Mucosa of rectum (tissue), 2 donors: ENCODE data around the gene TNFRSF21.

Experiments
- H3K27ac ChIP-seq, 2 donors: one replicate each; pipeline ENCODE4 v1.7.0; 2013; ENCODE audit warnings: inconsistent platforms in 2 of 2, low read depth in 2 of 2, low read length in 2 of 2
- H3K27me3 ChIP-seq, 2 donors: one replicate each; pipeline ENCODE4 v1.7.0; 2013; ENCODE audit warnings: low read length in 2 of 2; ENCODE audit not compliant: control insufficient read depth in 2 of 2, insufficient read depth in 2 of 2
- H3K36me3 ChIP-seq, 2 donors: one replicate each; pipeline ENCODE4 v1.7.0; 2013; ENCODE audit warnings: low read length in 2 of 2; ENCODE audit not compliant: control insufficient read depth in 2 of 2, insufficient read depth in 2 of 2
- H3K4me1 ChIP-seq, 2 donors: one replicate each; pipeline ENCODE4 v1.7.0; 2013; ENCODE audit warnings: low read length in 2 of 2, mild to moderate bottlenecking in 1 of 2; ENCODE audit not compliant: control insufficient read depth in 2 of 2, insufficient read depth in 2 of 2
- H3K4me3 ChIP-seq, 2 donors: one replicate each; pipeline ENCODE4 v1.7.0; 2013; ENCODE audit warnings: low read length in 2 of 2
- H3K9ac ChIP-seq, 2 donors: one replicate each; pipeline ENCODE4 v1.7.0; 2013; ENCODE audit warnings: low read length in 2 of 2, low read depth in 1 of 2, mild to moderate bottlenecking in 1 of 2
- H3K9me3 ChIP-seq, 2 donors: one replicate each; pipeline ENCODE4 v1.7.0; 2013; ENCODE audit warnings: low read length in 2 of 2; ENCODE audit not compliant: control insufficient read depth in 2 of 2
- donor health status: healthy.
- donor health status: Normal muscosa, but diverticular disease.

TNFRSF21 gene, protein sequence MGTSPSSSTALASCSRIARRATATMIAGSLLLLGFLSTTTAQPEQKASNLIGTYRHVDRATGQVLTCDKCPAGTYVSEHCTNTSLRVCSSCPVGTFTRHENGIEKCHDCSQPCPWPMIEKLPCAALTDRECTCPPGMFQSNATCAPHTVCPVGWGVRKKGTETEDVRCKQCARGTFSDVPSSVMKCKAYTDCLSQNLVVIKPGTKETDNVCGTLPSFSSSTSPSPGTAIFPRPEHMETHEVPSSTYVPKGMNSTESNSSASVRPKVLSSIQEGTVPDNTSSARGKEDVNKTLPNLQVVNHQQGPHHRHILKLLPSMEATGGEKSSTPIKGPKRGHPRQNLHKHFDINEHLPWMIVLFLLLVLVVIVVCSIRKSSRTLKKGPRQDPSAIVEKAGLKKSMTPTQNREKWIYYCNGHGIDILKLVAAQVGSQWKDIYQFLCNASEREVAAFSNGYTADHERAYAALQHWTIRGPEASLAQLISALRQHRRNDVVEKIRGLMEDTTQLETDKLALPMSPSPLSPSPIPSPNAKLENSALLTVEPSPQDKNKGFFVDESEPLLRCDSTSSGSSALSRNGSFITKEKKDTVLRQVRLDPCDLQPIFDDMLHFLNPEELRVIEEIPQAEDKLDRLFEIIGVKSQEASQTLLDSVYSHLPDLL

DNA sequence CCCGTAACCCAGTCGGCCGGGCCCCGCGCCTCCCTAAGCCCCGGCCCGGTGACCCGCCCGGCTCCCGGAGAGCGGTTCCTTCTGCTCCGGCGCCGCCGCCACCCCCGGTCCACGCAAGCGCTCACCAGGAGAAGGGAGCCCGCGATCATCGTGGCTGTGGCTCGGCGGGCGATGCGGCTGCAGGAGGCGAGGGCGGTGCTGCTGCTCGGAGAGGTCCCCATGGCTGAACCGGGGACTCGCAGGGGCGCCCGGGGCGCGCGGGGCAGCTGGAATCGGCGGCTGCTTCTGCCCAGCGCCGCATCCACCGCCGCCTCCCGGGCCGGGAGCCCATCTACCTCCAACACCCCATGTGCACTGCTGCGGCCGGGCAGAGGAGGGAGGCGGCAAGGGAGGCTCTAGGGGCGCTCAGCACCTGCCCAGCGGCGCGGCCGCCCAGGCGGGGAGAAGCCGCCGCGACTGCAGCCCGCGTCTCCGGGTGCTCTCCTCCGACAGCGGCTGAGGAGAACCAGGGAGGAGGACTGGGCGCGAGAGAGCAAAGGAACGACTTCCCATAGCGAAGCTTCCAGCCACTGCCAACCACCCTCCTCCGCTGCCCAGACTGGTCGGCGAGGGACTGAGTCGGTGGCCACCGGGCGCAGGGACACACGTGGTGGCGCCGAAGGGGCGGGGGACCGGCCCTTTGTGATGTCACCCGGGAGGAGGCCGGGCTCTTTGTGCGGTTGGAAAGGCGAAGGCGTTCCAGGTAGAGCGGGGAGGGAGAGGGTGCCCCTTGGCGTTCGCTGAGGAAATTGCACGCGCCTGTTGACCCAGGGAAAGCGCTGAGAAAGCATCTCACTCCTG lies at the start of gene TNFRSF21:
Gene TNFRSF21, minus strand, starts transcription at position 615 of the 840 bp plus-strand sequence. Its CDS starts 394 bp downstream, at position 221.
- H3K36me3 ChIP-seq, result no peaks in the 10 kb centered on the region
- H3K9me3 ChIP-seq, result no peaks in the 10 kb centered on the region
- peak within 1 kb of the TSS; percentile 89 to 91 for H3K9ac ChIP-seq
- peaks cover 0 to 13% of the 10 kb centered on the region in 2 donors for H3K4me1 ChIP-seq
- H3K27ac ChIP-seq, result peak within 1 kb of the TSS; percentile 91 to 95
- H3K4me3 ChIP-seq, result peak within 1 kb of the TSS; percentile 81 to 86
- peaks cover 0 to 2% of the 10 kb centered on the region in 2 donors for H3K27me3 ChIP-seq

DNA sequence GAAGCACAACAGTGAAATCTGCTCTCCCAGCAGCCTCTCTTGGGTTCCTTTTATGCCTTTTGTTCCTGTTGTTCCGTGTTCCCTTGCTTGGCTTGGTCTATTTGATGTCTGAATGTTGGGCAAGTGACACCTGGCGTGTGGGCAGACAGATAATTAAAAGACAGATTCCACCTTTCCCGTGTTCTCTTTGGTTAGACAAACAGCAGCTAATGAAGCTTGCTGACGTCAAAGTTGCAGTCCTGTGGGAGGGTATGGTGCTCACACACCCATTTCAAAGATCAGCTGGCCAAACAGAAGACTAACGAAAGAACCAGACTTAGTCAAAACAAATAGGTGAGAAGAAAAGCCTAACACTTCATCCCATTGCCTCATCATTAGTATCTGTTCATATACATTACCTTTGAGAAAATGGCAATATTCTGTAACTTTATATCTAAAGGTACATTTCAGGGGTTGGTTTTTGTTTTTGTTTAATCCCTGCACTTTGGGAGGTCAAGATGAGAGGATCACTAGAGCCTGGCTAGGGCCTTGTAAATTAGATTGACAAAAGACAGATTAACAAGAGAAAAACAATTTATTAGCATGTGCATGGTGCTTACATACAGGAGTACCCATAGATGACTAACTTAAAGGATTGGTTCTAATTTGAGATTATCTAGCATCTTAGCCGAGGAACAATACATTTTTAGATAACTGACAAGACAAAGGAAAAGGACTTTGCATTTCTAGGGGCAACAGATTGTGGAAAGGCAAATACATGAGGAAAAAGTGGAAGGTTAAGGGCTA lies 48.9 kb upstream of the TNFRSF21 start:
- no peak overlapping the region for H3K27ac ChIP-seq
- no peaks in the 10 kb centered on the region for H3K4me1 ChIP-seq
- H3K36me3 ChIP-seq, result no peaks in the 10 kb centered on the region
- H3K9ac ChIP-seq, result no peak overlapping the region
- no peaks in the 10 kb centered on the region for H3K9me3 ChIP-seq
- H3K4me3 ChIP-seq, result no peak overlapping the region
- no peaks in the 10 kb centered on the region for H3K27me3 ChIP-seq

DNA sequence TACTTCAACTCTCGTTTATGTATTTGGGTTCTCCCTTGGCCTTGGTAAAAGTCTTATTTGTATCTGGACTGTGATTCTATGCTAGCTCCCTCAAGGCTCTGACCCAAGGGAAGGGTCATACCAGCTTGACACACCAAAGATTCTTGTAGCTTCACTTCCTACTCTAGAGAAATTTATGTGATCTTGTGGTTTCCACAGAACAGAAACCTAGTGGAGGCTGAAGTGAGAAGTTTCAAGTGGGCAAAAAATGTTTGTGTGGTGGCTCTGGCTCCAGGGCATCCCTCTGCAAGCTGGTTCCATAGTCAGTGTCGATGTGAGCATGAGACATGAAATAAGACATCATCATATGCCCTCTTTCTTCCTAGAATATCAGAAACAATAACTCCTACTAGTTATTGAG lies 48.1 kb upstream of the TNFRSF21 start:
- no peaks in the 10 kb centered on the region for H3K27me3 ChIP-seq
- no peak overlapping the region for H3K4me3 ChIP-seq
- H3K4me1 ChIP-seq, result no peaks in the 10 kb centered on the region
- no peak overlapping the region for H3K9ac ChIP-seq
- no peaks in the 10 kb centered on the region for H3K9me3 ChIP-seq
- no peak overlapping the region for H3K27ac ChIP-seq
- H3K36me3 ChIP-seq, result no peaks in the 10 kb centered on the region

GRCh38 chr6:47355496-47355895 lies 45.8 kb upstream of the TNFRSF21 start:
- Histone ChIP-seq H3K9me3 (no peaks in the 10 kb centered on the region), H3K4me1 (no peaks in the 10 kb centered on the region), H3K4me3 (no peak overlapping the region), H3K27me3 (no peaks in the 10 kb centered on the region), H3K27ac (no peak overlapping the region), H3K9ac (no peak overlapping the region), H3K36me3 (no peaks in the 10 kb centered on the region)

DNA sequence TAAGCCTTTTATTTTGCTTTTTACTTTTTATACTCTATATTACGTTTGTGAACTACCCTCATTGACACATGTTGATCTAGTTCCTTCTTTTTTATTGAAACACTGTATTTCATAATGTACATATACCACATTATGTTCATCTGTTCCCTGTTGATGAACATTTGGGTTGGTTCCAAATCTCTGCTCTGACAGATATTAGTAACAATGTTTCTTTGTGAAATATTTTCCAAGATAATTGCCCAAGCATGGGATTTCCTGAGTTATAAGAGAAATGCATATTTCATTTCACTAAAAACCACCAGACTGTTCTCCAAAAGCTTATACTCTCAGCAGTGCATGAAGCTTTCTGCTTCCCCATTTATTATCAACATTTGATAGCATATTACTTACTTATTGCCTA lies 44.2 kb upstream of the TNFRSF21 start:
- no peak overlapping the region for H3K9ac ChIP-seq
- no peaks in the 10 kb centered on the region for H3K4me1 ChIP-seq
- no peaks in the 10 kb centered on the region for H3K27me3 ChIP-seq
- H3K4me3 ChIP-seq, result no peak overlapping the region
- H3K9me3 ChIP-seq, result no peaks in the 10 kb centered on the region
- H3K36me3 ChIP-seq, result no peaks in the 10 kb centered on the region
- H3K27ac ChIP-seq, result no peak overlapping the region

- Histone ChIP-seq H3K4me1 (no peaks in the 10 kb centered on the region), H3K27ac (no peak overlapping the region), H3K36me3 (no peaks in the 10 kb centered on the region)
These were observed 43.3 kb upstream of the TNFRSF21 start for GRCh38 chr6:47352966-47353365.

DNA sequence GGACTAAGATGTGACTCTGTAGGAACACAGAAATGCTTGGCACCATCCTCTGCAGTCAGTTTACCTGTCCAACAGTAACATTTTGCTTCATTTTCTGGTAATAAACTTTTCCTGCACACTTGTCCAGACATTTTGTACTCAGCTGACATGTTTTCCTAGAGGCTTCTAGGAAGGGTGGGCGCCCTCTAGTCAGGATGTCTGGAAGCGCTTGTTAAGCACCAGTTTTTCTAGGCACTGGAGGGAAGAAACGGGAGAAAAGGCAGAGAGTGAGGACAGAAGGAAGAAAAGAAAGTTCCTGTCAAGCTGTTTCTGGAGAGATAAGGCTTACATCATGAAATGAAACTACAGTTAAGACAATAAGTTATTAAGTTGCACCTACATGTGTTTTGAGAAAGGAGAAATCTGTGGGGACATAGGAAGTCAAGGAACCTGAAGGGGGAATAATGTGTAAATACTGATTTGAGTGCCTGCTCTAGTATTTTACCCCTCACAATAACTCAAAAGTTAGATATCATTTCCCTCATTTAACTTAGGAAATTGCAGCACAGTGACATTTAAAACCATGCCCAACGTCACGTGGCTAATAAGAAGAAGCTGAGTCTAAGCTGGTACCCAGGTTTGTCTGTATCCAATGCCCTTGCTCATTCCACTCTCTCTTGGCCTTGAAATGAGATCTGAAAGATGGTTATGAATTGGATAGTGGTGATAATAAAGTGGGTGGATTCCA lies 42.7 kb upstream of the TNFRSF21 start:
- no peaks in the 10 kb centered on the region for H3K9me3 ChIP-seq
- no peak overlapping the region for H3K27ac ChIP-seq
- H3K9ac ChIP-seq, result no peak overlapping the region
- no peak overlapping the region for H3K4me3 ChIP-seq
- no peaks in the 10 kb centered on the region for H3K36me3 ChIP-seq
- H3K27me3 ChIP-seq, result no peaks in the 10 kb centered on the region
- H3K4me1 ChIP-seq, result no peaks in the 10 kb centered on the region

More at GRCh38 chr6:47352966-47353365, 43.3 kb upstream of the TNFRSF21 start:
- no peaks in the 10 kb centered on the region for H3K9me3 ChIP-seq
- no peak overlapping the region for H3K4me3 ChIP-seq
- no peaks in the 10 kb centered on the region for H3K27me3 ChIP-seq
- H3K9ac ChIP-seq, result no peak overlapping the region

- Histone ChIP-seq H3K9ac (no peak overlapping the region), H3K4me3 (no peak overlapping the region), H3K9me3 (no peaks in the 10 kb centered on the region), H3K36me3 (no peaks in the 10 kb centered on the region), H3K27ac (no peak overlapping the region), H3K27me3 (no peaks in the 10 kb centered on the region), H3K4me1 (no peaks in the 10 kb centered on the region)
These were observed 41.9 kb upstream of the TNFRSF21 start for GRCh38 chr6:47351621-47352020.

DNA sequence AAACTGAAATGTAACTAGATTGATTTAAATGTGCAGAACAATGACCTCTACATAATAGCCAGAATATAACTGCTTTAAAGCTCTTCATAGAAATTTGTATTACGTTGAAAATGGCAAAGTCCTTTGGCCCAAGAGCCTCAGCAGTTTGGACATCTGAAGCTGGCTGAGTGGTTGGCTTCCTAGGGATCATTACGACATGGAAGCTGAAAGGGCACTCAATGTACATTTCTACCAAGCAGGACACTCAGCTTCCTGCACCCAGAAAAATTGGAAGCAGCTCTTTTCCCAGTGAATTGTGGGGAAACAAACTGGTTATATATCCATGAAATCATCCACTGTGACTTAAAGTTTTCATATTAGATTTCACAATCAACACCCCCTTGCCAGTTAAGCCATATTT lies 40.2 kb upstream of the TNFRSF21 start:
- H3K27me3 ChIP-seq, result no peaks in the 10 kb centered on the region
- no peaks in the 10 kb centered on the region for H3K36me3 ChIP-seq
- no peak overlapping the region for H3K27ac ChIP-seq
- no peaks in the 10 kb centered on the region for H3K9me3 ChIP-seq
- no peak overlapping the region for H3K9ac ChIP-seq
- H3K4me1 ChIP-seq, result peaks cover 6 to 9% of the 10 kb centered on the region in 2 donors
- no peak overlapping the region for H3K4me3 ChIP-seq
